Measurements from ENCODE around the gene GNA12.
A peak's percentile ranks its signal among the peaks of the same experiment; 100 is the strongest.
"Not testable (repeated sequence)": the region's sequence is repeated elsewhere in the genome, so short reads cannot be mapped to it uniquely, and the experiment has no call there.

Gene GNA12

GRCh38 chr7:2737771-2738540 is 106.2 kb downstream of the GNA12 start:
- Histone ChIP-seq H3K9ac (ENCODE audit: low read depth, low read length) (no peak overlapping the region), H4K20me1 (ENCODE audit: insufficient read depth, low read length) (no peaks in the 10 kb centered on the region), H3K36me3 (ENCODE audit: insufficient read depth, low read length) (peaks cover 2% of the 10 kb centered on the region; the same call in 1 of the 2 replicates), H3K4me1 (ENCODE audit: insufficient read depth, low read length) (peaks cover 40% of the 10 kb centered on the region), H3K27ac (ENCODE audit: low read length) (peak overlapping the region; percentile 36; the same call in 1 of the 2 replicates), H3K27me3 (ENCODE audit: insufficient read depth, low read length, poor library complexity) (no peaks in the 10 kb centered on the region), H2AFZ (ENCODE audit: low read depth, low read length) (no peak overlapping the region), H3K4me2 (ENCODE audit: insufficient read depth, low read length) (no peak overlapping the region), H3K4me3 (ENCODE audit: low read depth in 1 of 2, low read length in 2 of 2) (no peak overlapping the region), H3K79me2 (ENCODE audit: insufficient read depth, low read length) (peaks cover 23% of the 10 kb centered on the region; the same call in 1 of the 2 replicates), H3K9me3 (ENCODE audit: insufficient read depth, low read length, severe bottlenecking) (no peaks in the 10 kb centered on the region)
- DNase-seq (no peak), ATAC-seq (ENCODE audit: insufficient read depth, low read depth) (no peak)
- TF ChIP-seq EZH2 (IDR thresholded peaks at IDR 0.05; ENCODE audit: borderline replicate concordance, low read depth, low read length, severe bottlenecking): no peak
- TF ChIP-seq CTCF (IDR thresholded peaks at IDR 0.05; ENCODE audit: borderline replicate concordance, extremely low read depth, low read length, poor library complexity, severe bottlenecking): no peak

- not testable (repeated sequence) for ATAC-seq (ENCODE audit: insufficient read depth, low read depth)
Measured at GRCh38 chr7:2737005-2737743, 106.9 kb downstream of the GNA12 start.

GRCh38 chr7:2736411-2736914 is 107.6 kb downstream of the GNA12 start:
- DNase-seq: no peak
- ATAC-seq (ENCODE audit: insufficient read depth, low read depth): no peak
- H3K36me3 ChIP-seq (ENCODE audit: insufficient read depth, low read length): peaks cover 3% of the 10 kb centered on the region; the same call in 1 of the 2 replicates
- no peak overlapping the region for H2AFZ ChIP-seq (ENCODE audit: low read depth, low read length)
- peaks cover 23% of the 10 kb centered on the region; the same call in 1 of the 2 replicates for H3K79me2 ChIP-seq (ENCODE audit: insufficient read depth, low read length)
- H3K4me3 ChIP-seq (ENCODE audit: low read depth in 1 of 2, low read length in 2 of 2): no peak overlapping the region
- peak overlapping the region; percentile 54 for H3K9ac ChIP-seq (ENCODE audit: low read depth, low read length)
- no peak for TF ChIP-seq CTCF (IDR thresholded peaks at IDR 0.05; ENCODE audit: borderline replicate concordance, extremely low read depth, low read length, poor library complexity, severe bottlenecking)
- no peak for TF ChIP-seq EZH2 (IDR thresholded peaks at IDR 0.05; ENCODE audit: borderline replicate concordance, low read depth, low read length, severe bottlenecking)
- peak overlapping the region; percentile 90 for H3K27ac ChIP-seq (ENCODE audit: low read length)
- H3K9me3 ChIP-seq (ENCODE audit: insufficient read depth, low read length, severe bottlenecking): no peaks in the 10 kb centered on the region
- peaks cover 46% of the 10 kb centered on the region for H3K4me1 ChIP-seq (ENCODE audit: insufficient read depth, low read length)
- no peak overlapping the region for H3K4me2 ChIP-seq (ENCODE audit: insufficient read depth, low read length)
- no peaks in the 10 kb centered on the region for H3K27me3 ChIP-seq (ENCODE audit: insufficient read depth, low read length, poor library complexity)
- no peaks in the 10 kb centered on the region for H4K20me1 ChIP-seq (ENCODE audit: insufficient read depth, low read length)

More at GRCh38 chr7:2737005-2737743, 106.9 kb downstream of the GNA12 start:
- not testable (repeated sequence) for H4K20me1 ChIP-seq (ENCODE audit: insufficient read depth, low read length); H3K36me3 ChIP-seq (ENCODE audit: insufficient read depth, low read length); H3K9me3 ChIP-seq (ENCODE audit: insufficient read depth, low read length, severe bottlenecking); DNase-seq; H3K9ac ChIP-seq (ENCODE audit: low read depth, low read length); H3K4me3 ChIP-seq (ENCODE audit: low read depth in 1 of 2, low read length in 2 of 2); H3K4me2 ChIP-seq (ENCODE audit: insufficient read depth, low read length); H2AFZ ChIP-seq (ENCODE audit: low read depth, low read length); H3K27me3 ChIP-seq (ENCODE audit: insufficient read depth, low read length, poor library complexity)
- peak overlapping the region; percentile 90 for H3K27ac ChIP-seq (ENCODE audit: low read length)
- H3K4me1 ChIP-seq (ENCODE audit: insufficient read depth, low read length): peaks cover 43% of the 10 kb centered on the region
- peaks cover 23% of the 10 kb centered on the region; the same call in 1 of the 2 replicates for H3K79me2 ChIP-seq (ENCODE audit: insufficient read depth, low read length)

All from DND-41 (cell line).